ENCODE data around the gene RBM4B. TPM values are rescaled to one million over a fixed set of nuclear protein-coding genes. Genes with fewer than 3 reads are reported as not detected.
"Not testable (repeated sequence)": the region's sequence is repeated elsewhere in the genome, so short reads cannot be mapped to it uniquely, and the experiment has no call there.

Gene RBM4B
- total RNA-seq, 1 donor from 2014 or later = 30.2 TPM

GRCh38 chr11:66641834-66642233 lies 35.9 kb downstream of the RBM4B start:
- no peaks in the 10 kb centered on the region for H3K9me3 Mint-ChIP-seq
- Histone ChIP-seq H2AFZ (replicated peaks) (no peak overlapping the region), H3K27ac (no peak overlapping the region), H4K20me1 (ENCODE audit: low read depth) (peaks cover 81% of the 10 kb centered on the region), H3K36me3 (peaks cover 29% of the 10 kb centered on the region), H3K9me3 (ENCODE audit: low read depth) (no peaks in the 10 kb centered on the region), H3K4me3 (peak overlapping the region; percentile 77), H3K9ac (peak overlapping the region; percentile 46), H3K27me3 (no peaks in the 10 kb centered on the region), H3K4me1 (peaks cover 53% of the 10 kb centered on the region), H3K79me2 (ENCODE audit: low read depth) (peaks cover 95% of the 10 kb centered on the region), H3K4me2 (peak overlapping the region; percentile 84), H3F3A (ENCODE audit: low read depth) (peaks cover 47% of the 10 kb centered on the region)
- H3K4me1 Mint-ChIP-seq = peaks cover 70% of the 10 kb centered on the region
- TF ChIP-seq EZH2phosphoT487 (IDR thresholded peaks at IDR 0.05) (no peak), EZH2 (IDR thresholded peaks at IDR 0.05) (no peak)
- TF ChIP-seq, protein P1, sequence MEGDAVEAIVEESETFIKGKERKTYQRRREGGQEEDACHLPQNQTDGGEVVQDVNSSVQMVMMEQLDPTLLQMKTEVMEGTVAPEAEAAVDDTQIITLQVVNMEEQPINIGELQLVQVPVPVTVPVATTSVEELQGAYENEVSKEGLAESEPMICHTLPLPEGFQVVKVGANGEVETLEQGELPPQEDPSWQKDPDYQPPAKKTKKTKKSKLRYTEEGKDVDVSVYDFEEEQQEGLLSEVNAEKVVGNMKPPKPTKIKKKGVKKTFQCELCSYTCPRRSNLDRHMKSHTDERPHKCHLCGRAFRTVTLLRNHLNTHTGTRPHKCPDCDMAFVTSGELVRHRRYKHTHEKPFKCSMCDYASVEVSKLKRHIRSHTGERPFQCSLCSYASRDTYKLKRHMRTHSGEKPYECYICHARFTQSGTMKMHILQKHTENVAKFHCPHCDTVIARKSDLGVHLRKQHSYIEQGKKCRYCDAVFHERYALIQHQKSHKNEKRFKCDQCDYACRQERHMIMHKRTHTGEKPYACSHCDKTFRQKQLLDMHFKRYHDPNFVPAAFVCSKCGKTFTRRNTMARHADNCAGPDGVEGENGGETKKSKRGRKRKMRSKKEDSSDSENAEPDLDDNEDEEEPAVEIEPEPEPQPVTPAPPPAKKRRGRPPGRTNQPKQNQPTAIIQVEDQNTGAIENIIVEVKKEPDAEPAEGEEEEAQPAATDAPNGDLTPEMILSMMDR (IDR thresholded peaks at IDR 0.05) = no peak
- H3K36me3 Mint-ChIP-seq = peaks cover 58% of the 10 kb centered on the region
- H3K27me3 Mint-ChIP-seq (ENCODE audit: insufficient read depth, low read depth) = peaks cover 13% of the 10 kb centered on the region
- H3K27ac Mint-ChIP-seq = no peak overlapping the region
- H3K4me3 Mint-ChIP-seq = peak overlapping the region; percentile 65
- DNase-seq (ENCODE audit: low spot score) = no peak

DNA sequence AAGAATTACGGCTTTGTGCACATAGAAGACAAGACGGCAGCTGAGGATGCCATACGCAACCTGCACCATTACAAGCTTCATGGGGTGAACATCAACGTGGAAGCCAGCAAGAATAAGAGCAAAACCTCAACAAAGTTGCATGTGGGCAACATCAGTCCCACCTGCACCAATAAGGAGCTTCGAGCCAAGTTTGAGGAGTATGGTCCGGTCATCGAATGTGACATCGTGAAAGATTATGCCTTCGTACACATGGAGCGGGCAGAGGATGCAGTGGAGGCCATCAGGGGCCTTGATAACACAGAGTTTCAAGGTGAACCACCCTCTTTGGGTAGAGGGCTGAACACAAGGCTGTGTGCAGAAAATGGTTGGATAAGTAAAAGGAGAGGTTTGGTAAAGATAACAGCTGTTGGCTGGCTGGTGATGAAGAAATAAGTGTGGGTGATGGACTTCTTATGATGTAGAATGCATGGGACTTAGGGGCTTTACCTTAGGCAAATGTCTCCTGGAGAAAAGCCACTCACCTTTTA lies 37.8 kb downstream of the RBM4B start:
- Mint-ChIP-seq H3K4me1 (peaks cover 70% of the 10 kb centered on the region), H3K36me3 (peaks cover 40% of the 10 kb centered on the region), H3K27ac (peak overlapping the region; percentile 99), H3K27me3 (ENCODE audit: insufficient read depth, low read depth) (peaks cover 11% of the 10 kb centered on the region), H3K4me3 (peak overlapping the region; percentile 100)
- not testable (repeated sequence) for H3K27me3 ChIP-seq; DNase-seq (ENCODE audit: low spot score); H3K9me3 Mint-ChIP-seq; H3K27ac ChIP-seq; H2AFZ ChIP-seq (replicated peaks); H3K9me3 ChIP-seq (ENCODE audit: low read depth)
- Histone ChIP-seq H3F3A (ENCODE audit: low read depth) (peaks cover 54% of the 10 kb centered on the region), H3K36me3 (peaks cover 29% of the 10 kb centered on the region), H3K4me2 (peak overlapping the region; percentile 84), H3K4me1 (peaks cover 53% of the 10 kb centered on the region), H3K9ac (peak overlapping the region; percentile 46), H3K4me3 (peak overlapping the region; percentile 77), H3K79me2 (ENCODE audit: low read depth) (peaks cover 95% of the 10 kb centered on the region), H4K20me1 (ENCODE audit: low read depth) (peaks cover 61% of the 10 kb centered on the region)

DNA sequence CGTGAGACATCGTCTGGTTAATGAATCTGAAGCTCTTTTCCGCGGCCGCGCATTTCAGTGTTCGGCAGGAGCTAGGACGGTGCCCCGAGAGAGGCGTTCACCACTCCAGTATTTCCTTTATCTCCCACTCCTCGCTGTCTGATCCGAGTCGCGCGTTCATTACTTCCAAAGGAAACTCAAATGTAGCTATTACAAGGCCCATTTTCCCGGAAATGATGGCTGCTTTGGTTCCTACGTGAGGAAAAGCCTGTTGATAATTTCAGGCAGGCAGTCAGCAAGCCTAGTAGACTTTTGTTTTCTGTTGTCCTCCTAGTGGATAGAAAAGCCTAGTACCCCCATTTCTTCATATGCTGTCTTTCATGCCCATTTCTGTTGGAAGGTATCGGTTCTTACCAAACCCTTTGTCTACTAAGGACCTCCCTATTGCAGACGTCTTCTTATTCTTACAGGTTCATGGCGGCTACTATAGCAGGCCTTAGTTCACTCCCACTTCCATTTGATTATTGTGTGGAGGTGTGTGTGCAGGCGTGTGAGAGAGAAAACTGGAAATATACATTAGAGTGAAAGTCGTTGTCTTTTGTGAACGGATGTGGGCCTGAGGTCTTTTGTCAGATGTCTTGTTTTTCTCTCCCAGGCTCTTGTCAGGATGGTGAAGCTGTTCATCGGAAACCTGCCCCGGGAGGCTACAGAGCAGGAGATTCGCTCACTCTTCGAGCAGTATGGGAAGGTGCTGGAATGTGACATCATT lies 38.4 kb downstream of the RBM4B start:
- DNase-seq (ENCODE audit: low spot score) = no peak
- Histone ChIP-seq H4K20me1 (ENCODE audit: low read depth) (peaks cover 55% of the 10 kb centered on the region), H3F3A (ENCODE audit: low read depth) (peaks cover 55% of the 10 kb centered on the region), H3K4me1 (peaks cover 53% of the 10 kb centered on the region), H3K36me3 (peaks cover 25% of the 10 kb centered on the region), H3K79me2 (ENCODE audit: low read depth) (peaks cover 95% of the 10 kb centered on the region), H3K27me3 (no peaks in the 10 kb centered on the region), H2AFZ (replicated peaks) (no peak overlapping the region), H3K27ac (peak overlapping the region; percentile 95), H3K9me3 (ENCODE audit: low read depth) (no peaks in the 10 kb centered on the region), H3K4me3 (peak overlapping the region; percentile 77), H3K4me2 (peak overlapping the region; percentile 84), H3K9ac (peak overlapping the region; percentile 92)
- peak overlapping the region; percentile 99 for H3K27ac Mint-ChIP-seq
- H3K9me3 Mint-ChIP-seq = no peaks in the 10 kb centered on the region
- H3K4me1 Mint-ChIP-seq = peaks cover 68% of the 10 kb centered on the region
- H3K36me3 Mint-ChIP-seq = peaks cover 40% of the 10 kb centered on the region
- peaks cover 14% of the 10 kb centered on the region for H3K27me3 Mint-ChIP-seq (ENCODE audit: insufficient read depth, low read depth)
- no peak for TF ChIP-seq EZH2 (IDR thresholded peaks at IDR 0.05)
- no peak for TF ChIP-seq EZH2phosphoT487 (IDR thresholded peaks at IDR 0.05)
- TF ChIP-seq, protein P1 (IDR thresholded peaks at IDR 0.05) = no peak
- peak overlapping the region; percentile 100 for H3K4me3 Mint-ChIP-seq

All from neural progenitor cell (in vitro differentiated cells).